Left kidney (tissue), 2 donors: ENCODE measurements around the gene JAKMIP1. TPM values are rescaled to one million over a fixed set of nuclear protein-coding genes. Genes with fewer than 3 reads are reported as not detected.
"Not testable (repeated sequence)": the region's sequence is repeated elsewhere in the genome, so short reads cannot be mapped to it uniquely, and the experiment has no call there.

ENCODE experiments used
- DNase-seq: peaks from one replicate; pipeline ENCODE4 v3.0.0-alpha.2; 2013
- polyA plus RNA-seq: library from polyadenylated mRNA; unstranded; fragments of 120-200 nt; gene quantifications from one replicate; pipeline ENCODE4 v1.2.1, GENCODE V29; 2013; ENCODE audit not compliant: insufficient read length

JAKMIP1 gene
- polyA plus RNA-seq, 1 donor, result 0.08 TPM

DNA sequence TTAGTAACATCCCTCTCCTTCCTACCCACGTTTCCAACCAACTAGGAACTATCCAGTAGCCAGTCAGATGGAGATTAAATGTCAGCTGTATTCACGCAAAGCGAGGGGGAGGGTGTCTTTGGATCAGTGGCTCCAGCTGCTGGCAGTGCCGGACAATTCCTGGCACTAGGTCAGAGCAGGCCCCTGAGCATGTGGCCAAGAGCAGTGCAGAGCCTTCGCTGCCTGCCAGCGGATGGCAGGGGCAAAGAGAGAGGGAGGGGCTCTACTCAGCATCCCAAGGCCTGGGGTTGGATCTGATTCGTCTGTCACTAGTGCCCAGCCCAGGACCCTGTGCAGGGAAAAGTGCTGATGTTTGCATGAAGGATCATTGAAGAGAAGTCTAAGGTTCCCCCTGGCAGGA is 28.7 kb upstream of the JAKMIP1 start:
- DNase-seq, result no peak

DNA sequence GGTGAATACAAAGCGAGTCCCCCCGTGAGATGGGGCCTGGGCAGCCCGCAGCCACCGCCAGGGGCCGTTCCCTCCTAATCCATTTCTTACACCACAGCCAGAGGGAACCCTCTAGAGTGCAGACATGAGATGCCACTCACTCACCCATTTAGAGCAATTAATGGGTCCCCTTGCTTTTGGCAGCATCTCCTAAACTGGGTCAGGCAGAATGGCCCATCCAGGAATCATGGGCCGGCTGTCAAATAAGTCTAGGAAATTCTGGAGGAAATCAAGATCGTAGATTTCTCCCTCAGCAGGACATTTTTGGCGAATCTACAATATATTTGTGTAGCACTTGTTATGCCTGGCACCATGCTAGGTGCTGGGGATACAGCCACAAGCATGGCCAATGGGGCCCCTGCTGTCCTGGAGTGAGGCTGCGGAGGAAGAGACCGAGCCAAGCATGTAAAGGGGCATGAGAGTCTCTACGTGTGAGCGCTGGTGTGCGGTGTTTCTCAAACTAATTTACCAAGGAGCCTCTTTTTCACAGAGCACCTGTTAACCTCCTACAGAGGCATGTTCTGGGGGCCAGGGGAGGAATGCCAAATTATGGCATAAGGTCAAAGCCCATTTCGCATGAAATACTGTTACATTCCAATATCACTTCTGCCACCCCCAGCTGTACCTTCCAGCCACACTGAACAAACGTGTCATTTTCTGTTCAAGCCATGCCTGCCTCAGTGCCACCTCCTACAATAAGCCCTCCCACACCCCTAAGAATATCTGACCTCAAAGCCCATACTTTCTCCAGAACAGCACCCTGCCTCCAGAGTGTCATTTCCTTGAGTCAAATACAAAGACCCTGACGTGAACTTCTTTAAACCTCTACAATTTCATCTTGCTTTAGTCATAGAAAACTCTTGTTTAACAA is 28.1 kb upstream of the JAKMIP1 start:
- DNase-seq, result no peak

DNA sequence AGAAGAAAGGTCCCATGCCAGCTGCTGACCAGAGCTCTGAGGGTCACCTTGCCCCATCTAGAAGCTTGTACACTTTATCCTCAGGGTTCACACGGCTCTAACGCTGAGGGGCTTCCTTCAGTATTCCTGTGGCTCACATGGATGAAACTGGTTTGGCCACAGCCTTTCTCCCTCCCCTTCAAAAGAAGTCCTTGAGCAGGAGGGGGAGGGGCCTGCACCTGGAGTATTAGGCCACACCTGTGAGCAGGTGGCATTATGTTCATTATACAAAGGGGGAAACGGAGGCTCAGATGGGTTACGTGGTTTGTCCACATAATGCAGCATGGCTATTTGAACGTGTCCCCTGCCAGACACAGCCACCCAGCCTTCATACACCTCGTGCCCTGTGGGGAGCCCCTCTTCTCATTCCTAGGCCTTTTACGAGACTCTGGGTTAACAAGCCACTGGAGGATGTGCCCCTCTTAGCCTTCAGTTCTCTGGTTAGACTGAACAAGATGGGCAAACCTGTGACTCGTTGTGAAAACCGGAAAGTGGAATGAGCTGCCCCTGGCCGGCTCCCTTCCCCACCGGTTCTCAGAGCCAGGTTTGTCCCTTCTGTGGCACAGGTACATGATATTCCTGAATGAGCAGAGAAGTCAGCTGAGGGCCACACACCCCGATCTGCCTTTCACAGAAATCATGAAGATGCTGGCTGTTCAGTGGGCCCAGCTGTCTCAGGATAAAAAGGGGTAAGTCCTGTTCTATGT is 27.2 kb upstream of the JAKMIP1 start:
- no peak for DNase-seq

DNA sequence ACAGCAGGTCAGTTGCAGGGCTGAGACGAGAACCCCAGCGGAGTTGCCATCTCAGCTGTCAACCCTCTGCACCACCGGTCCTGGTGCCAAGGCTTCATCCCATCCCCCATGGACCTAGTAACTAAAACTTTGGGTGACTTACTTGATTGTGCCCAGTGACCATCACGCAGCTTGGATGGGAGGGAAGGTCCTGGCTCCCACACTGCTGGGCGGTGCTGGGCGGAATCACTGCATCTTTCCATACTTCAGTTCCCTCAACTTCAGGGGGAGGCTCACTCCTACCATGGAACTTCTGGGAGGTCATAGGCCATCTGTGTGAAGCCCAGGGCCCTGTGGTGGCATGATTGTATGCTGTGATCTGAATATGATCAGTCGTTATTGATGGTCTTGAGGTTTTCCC is 26.2 kb upstream of the JAKMIP1 start:
- no peak for DNase-seq

DNA sequence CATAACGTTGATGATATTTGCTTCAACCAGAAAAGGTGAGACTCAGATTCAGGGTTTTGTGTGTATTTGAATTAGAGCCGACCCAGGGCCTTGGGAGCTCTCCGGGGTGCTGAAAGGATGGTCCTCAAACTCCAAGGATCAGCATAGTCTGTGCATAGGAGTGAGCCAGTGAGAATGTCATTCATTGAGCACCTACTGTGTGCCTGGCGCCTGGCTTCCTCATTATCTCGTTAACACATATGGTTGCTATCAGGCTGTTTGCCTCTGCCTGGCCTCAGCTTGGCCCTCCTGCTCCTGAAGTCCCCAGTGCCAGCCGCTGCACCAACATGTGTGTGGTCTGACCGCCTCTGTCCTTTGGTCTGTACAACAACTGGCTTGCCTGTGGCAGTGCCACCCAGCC is 25.1 kb upstream of the JAKMIP1 start:
- DNase-seq, result no peak

DNA sequence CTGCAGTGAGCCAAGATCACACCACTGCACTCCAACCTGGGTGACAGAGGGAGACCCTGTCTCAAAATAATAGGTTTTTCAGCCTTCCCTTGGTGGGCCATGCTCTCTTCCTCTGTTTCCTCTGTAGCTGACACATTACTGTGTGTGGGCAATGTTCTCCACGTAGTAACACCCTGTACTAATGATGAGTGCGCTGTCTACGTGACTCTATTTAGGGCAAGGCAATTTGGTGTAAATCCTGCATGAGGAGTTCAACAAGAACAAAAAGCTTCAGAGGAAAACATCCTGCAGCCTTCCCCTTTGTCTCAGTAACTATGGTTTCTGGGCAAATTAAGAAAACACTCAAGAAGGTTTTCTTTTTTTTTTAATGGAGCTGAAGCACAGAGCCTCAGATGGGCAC is 24.4 kb upstream of the JAKMIP1 start:
- no peak for DNase-seq

DNA sequence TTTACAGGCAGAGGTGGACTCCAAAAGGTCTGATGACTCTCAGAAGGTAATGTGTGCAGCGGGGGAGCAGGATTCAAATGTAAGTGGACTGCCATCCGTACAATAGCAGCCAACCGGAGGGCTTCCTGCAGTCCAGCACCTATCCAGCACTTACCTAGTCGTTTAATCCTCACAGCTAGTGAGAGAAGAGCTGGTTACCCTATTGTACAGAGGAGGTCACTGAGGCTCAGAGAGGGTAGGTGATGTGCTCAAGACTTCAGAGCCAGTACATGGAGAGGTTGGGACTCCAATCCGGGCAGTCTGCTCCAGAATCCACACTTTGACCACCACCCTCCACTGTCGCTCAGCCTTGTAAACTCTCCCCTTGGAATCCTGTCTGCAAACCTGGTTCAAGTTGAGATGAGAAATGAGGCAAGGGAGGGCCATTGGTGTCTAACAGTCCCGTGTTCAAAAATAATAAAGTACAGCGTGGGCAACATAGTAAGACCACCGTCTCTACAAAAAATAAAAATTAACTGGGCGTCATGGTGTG is 22.5 kb upstream of the JAKMIP1 start:
- no peak for DNase-seq

DNA sequence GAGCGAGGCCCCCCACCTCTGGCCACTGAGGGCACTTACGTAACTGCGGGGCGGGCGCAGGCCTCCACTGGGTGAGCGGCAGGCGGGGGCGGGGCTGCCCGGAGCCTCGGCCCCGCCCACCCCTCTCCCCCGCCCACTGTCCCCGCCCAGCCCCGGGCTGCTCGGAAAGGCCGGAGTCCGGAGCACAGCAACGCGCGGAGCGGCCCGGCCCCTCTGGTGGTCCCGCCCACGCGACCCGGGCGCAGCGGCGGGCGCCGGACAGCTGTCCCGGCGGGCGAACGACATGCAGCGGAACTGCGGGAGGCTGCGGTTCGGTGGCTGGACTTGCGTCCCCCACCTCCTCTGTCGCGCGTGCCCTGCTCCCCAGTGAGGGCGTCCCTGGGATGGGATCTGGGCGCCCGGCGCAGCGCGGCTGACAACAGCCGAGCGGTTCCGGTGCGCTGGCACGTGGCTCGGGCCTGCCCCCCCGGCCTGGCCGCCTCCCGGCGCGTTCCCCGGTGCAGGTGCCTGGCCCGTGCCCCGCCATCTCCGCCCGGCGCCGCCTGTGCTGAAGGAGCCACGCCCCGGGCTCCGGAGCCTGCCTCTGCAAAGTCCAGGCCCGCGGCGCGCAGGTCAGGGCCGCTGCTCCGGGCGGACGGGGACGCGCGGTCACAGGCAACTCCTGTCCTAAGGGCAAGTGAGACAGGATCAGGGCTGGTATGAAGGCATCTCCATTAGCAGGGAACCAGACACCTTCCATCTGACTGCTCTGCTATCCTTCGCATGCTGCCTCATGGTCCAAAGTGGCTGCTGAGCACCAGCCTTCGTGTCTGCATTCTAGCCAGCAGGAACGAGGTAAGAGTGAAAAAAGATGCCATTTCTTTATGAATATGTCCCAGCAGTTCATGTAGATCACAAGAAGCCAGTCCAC is 21.8 kb upstream of the JAKMIP1 start:
- DNase-seq, result no peak

DNA sequence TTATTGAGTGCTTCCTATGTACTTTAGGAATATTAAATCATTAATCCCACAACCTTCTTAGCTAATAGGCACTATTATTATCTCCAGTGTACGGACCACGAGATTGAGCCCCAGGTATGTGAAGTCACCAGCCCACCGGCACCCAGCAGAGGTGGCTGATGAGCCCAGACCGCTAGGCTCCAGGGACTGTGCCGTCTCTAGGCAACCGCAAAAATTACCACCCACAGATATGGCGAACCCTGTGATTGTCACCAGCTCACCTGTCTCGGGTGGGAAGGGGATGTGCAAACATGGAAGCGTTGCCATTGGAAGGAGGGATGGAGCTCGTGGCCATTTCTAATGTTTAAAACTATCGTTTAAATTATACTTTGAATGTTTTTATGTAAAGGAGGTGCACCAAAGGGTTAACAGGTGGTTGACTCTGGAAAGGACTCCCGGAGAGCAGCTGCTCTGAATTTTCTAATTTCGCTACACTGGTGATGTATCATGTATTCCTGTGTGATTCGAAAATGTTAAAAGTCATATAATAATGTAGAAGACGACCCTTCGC is 21.0 kb upstream of the JAKMIP1 start:
- DNase-seq, result no peak

DNA sequence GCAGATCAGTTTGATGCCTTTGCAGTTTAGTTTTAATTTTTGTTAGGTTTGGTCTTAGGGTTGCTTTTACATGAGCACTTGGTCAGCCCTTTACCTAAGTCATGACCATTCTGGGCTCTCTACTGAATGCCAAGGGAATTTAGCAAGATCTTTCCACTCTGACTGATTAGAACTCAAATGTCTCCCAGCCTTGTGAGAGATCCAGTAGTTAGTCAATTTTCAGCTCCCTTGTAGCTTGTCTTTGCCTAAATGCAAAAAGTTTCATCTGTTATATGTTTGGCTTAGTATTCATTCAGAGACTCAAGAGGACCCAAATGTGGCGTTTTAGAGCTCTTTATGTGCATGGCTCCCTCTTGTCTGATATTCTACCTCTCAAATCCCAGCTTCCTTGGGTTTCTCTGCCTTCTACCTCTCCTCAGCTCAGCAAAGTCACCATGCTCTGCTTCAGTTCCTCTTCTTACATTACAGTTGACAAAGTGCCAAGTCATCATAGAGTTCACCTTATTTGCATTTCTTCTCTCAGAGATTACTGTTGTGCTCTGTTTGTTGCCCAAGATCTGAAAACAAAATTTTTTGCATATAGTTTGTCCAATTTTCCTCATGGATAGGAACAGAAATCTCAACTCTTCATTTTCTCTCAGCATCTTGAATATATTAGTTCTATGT is 17.5 kb upstream of the JAKMIP1 start:
- DNase-seq, result no peak

DNA sequence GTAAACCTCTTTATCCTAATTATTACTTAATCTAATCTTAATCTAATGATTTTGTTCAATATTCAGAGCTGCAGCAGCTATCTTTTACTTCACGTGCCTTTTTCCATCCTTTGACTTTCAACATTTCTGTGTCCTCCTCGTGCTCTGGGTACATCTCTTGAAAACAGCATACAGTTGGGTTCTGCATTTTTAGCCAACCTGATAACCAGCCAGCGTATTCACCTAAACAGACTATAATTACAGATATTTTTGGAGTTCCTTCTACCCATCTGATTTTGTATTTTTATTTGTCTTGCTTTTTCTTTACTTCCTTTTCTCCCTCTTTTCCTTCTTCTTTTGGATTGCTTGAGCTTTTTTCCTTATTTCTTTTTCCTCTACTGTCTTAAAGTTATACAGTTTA is 16.2 kb upstream of the JAKMIP1 start:
- no peak for DNase-seq

DNA sequence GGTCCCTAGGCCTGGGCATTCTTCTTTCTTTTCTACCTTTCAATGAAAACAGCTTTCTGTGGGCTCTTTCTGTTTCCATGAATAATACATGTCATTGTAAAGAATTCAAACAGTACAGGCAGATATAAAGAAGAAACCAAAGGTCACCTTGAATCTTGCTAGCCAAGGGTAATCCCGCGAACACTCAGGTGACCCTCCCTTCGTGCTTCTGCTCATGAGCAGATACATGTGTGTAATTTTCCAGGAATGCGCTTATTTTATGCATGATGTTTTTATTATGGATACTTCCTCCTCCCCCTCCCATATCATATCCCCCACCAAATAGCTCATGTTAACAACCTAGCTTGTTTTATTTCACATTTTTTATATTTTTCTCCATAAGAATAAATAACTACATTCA is 9.6 kb upstream of the JAKMIP1 start:
- no peak for DNase-seq

DNA sequence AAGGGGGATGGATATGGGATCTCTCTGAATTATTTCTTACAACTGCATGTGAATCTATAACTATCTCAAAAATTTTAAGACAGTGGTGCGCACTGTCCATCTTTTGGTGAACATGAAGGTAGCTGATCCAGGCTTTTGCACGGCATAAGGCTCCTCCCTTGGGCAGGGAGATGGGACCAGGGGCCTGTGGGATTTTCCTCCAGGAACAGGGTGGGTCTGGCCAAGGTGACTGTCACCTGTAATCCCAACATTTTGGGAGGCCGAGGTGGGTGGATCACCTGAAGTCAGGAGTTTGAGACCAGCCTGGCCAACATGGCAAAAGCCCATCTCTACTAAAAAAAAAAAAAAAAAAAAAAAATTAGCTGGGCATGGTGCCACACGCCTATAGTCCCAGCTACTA is 8.9 kb upstream of the JAKMIP1 start:
- DNase-seq, result not testable (repeated sequence)

DNA sequence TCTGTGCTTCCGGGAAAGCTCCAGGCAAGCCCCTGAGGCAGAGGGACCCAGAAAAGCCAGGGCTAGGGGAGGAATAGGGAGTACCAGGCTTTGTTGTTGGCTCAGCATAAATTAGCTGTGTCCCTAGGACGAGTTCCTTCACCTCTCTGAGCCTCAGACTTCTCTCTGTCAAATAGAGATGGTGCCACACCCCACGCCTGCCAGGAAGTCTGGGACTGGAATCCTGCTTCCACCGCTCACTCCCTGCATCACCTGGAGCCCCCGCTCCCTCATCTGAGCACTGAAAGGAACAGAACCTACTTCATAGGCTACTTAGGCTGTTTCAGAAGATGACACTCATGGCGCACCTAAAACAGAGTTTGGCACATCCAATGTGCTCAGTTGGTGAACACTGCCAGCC is 8.1 kb upstream of the JAKMIP1 start:
- DNase-seq, result no peak

DNA sequence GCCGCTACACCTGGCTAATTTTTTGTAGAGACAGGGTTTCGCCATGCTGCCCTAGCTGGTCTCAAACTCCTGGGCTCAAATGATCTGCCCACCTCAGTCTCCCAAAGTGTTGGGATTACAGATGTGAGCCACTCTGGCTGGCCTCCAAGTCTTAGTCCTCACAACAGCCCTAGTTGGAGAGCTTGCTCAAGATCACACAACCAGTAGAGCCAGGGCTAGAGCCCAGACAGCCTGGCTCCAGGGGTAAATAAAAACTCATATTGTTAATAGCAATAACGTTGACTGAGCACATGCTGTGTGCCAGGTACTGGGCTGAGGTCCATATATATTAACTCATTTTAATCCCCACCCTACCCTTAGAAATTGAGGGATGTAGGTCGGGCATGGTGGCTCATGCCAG is 7.3 kb upstream of the JAKMIP1 start:
- no peak for DNase-seq

DNA sequence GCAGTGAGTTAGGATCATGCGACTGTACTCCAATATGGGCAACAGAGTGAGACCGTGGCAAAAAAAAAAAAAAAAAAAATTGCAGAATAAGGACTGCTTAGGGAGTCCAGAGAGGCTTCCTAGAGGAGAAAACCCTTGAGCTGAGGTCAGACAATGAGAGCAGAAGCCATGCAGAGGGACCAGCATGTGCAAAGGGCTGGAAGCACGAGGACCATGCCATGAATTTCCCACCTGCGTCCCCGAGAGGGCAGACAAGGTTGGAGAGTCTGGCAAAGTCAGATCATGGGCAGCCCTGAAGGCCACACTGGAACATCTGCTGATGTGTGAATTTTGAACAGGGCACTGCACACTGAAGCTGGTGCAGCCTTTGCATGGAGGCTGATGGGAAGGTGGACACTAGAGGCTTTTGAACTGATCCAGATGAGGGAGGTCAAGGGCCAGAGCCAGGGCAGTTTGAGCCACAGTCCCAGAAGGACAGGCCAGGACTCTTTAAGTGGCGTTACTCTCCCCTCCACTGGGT is 6.5 kb upstream of the JAKMIP1 start:
- no peak for DNase-seq

DNA sequence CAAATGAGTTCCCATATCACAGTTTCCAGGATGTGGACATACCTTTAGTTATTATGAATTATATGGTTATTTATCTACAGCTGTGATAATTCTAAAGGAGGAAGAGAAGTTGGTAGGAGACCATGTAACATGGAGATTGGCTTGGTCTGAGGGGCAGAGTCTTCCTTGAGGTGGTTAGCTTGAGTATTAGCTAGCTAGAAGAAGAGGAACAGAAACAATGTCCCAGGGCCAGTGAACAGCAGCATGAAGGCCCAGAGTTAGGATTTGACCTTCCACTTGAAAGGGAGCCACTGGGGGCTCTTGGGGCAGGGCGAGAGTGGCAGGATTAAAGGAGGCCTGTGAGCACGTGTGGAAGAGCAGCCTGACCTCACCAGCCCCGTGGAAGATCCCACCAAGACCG is 5.6 kb upstream of the JAKMIP1 start:
- no peak for DNase-seq

DNA sequence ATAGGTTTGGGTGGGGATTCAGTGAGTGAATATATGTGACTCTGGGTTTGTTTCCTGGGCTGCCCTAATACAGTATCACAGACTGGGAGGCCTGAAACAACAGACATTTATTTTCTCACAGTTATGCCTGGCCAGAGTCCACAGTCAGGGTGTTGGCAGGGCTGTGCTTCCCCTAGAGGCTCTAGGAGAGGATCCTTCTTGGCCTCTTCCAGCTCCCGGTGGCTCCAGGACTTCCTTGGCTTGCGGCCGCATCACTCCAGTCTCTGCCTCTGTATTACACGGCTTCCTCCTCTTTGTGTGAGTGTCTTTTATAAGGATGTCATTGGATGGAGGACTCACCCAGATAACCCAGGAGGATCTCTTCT is 5.2 kb upstream of the JAKMIP1 start:
- DNase-seq, result no peak

DNA sequence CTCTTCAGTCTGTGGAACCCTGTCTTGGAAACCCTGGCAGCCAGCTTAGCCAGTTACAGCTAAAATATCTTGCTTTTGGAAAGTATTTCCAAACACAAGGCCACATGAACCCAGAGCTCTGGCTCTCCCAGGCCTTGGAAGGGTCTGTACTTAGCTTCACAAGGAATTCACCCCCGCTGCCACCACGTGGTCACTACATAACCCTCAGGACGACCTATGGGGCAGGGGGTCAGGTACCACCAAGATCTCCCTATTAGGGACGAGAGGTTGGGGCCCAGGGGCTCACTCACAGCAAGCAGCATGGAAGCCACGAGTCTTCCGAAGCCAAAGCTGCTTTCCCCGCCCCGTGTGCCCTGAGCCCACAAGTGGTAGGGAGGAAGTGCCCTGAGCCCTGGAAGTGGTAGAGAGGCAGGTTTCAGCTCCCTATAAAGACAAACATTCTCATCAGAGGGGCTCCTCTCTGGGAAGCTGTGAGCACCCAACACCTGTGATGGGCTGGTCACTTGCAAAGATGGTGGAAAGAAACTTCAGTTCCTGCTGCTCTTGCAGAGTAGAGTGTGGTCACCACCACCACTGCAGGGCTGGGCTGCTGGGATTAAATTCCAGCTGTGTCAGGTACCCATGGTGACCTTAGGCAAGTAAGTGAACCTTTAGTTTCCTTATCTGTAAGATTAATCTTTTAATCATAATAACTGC is 4.7 kb upstream of the JAKMIP1 start:
- DNase-seq, result no peak

DNA sequence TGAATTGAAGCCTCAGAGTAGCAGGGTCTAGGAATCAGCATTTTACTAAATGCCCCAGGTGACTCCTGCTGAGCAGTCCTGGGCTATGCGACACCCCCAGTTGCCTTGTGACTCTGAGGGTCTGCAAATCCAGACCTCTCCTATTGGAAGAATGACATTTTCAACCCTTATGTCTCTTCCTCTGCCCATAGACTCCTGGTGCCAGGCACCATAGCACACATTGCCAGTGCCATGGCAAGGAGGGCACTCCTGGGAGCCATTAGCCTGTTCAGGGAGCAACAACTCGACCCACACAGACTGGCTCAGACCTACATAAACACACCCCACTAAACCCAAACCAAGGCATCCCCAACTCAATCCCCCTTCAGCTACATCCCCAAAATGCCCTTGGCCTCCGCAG is 3.7 kb upstream of the JAKMIP1 start:
- no peak for DNase-seq
